DLD1 (cell line): Measurements from ENCODE around the gene NR5A2.

Experiments
- in situ Hi-C: cut with HindIII; loops from 2 replicates; pipeline ENCODE4 v1.10.0; 2017; ENCODE audit warnings: low sequenced_read_pairs

NR5A2 gene

DNA sequence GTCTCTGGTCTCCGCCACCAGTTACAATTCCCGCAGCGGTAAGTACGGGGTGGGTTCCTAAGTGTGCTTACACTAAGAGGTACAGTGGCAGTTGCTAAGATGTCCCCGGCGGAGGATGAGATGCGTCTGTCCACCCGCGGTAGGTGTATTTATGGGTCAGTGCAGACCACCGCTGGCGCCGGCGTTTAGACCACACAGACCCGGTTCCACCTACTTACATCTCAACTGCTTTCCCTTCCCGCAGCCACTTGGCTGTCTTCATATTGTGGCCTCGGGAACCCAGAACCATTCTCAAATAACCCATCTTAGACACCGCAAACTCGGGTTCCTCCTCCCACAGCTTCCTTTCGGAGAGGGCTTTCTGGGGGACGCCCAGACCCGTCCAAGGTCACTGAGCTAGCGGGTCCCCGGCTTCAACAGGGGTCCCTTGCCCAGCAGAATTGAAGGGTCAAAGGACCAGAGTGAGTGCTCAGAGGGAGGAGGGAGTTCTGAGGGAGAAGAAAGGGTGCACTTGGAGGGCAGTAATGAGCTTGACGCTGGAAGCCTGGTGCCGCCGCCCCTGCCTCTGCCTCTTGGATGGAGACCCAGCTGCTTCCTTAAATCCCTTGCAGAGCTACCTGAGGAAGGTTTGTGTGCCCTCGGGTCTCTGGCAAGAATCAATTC is 8.6 kb downstream of the NR5A2 start:
- in situ Hi-C loops = no loop called here

DNA sequence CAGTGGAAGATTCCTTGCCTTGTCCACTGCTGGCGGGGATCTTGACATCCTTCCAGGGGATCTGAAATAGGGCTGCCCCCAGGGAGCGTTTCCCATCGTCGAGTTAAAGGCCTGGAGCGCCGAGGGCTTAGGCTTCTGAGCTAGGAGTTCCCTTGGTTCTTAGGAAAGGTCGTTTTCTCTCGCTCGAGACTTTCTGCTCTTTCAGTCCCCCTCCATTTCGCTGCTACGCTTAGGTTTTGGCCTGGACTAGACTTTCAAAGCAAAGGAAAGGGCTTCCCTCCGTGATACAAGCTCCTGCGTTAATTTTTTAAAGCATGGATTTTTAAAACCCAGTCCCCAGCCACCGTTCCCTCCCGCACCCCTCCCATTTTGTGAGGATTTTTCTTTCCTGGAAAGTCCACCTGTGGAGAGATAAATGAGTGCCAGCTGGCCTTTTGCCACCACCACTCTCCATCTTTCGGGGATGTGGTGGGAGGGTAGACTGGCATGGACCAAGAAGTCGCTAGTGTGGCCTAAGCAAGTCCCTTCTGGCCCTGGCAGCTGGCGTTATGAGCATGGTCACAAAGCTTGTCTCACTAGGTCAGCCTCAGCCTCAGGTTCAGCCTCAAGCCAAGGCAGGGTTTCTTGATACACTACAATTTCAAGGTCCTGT is 9.2 kb downstream of the NR5A2 start:
- in situ Hi-C loops = no loop called here

- in situ Hi-C loops = no loop called here
Measured at GRCh38 chr1:200037501-200037900, 10.0 kb downstream of the NR5A2 start.

- in situ Hi-C loops = no loop called here
Measured at GRCh38 chr1:200037904-200038303, 10.4 kb downstream of the NR5A2 start.

DNA sequence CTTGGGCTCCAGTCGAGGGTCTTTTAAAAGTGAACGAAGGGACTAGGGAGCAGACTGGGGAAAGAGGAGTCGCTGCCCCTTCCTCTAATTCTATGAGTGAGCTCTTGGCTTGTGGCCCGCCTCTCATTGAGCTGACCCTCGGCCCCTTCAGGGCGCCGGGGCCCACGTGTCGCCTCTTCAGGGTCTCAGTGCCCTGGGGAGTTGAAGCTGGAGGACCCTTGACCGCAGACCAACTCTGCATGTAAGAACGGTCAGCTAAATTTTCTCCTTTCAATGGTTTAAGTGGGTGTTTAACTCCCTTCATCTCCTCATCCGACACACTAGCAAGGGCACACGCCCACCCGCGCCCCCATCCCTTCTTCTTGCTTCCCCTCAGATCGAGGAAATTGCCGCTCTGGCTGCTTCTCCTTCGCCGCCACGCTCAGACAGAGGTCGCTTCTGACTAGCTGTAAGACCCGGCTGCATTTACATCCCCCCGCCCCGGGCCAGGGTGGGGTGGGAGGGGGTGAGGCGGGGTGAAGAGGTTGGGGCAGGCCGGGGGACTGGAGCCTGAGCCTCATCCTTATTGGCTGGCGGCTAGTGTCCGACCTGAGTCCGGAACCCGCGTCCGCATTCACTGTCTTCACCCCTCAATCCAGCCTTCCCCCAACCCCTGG is 10.9 kb downstream of the NR5A2 start:
- in situ Hi-C loops = no loop called here

DNA sequence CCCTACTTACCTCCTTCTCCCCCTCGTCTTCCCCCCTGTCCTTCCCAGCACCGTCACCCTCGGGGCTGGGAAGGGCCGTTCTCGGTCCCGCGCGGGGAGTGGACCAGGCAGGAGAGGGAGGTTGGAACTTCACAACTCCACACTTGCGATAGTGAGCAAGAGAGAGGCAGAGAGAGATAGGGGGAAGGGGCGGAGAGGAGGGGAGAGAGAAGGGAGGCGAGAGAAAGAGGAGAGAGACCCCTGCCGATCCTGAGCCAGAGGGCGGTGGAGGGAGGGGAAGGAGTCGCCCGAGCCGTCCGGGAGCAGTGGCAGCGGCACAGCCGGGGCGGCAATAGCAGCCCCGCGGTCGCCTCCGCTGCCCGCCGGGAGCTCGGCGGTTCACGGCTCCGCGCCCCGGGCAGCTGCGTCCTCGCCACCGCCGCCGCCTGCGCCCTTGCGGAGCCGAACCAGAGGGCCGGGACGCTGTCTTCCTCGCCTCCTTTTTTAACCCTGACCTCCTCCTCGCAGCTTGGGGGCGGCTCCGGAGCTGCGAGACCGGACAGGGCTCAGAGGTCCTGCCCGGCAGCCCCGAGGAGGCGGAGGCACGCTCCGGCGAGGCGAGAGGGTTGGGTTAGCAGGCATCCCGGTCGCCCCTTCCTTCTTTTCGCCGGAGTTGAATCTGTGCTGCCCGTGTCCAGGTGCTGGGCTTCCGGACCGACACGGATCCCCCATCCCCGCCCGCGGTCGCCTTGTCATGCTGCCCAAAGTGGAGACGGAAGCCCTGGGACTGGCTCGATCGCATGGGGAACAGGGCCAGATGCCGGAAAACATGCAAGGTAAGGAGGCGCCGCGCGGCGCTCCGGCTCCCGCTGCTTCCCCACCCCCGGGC is 11.7 kb downstream of the NR5A2 start:
- in situ Hi-C loops = no loop called here

DNA sequence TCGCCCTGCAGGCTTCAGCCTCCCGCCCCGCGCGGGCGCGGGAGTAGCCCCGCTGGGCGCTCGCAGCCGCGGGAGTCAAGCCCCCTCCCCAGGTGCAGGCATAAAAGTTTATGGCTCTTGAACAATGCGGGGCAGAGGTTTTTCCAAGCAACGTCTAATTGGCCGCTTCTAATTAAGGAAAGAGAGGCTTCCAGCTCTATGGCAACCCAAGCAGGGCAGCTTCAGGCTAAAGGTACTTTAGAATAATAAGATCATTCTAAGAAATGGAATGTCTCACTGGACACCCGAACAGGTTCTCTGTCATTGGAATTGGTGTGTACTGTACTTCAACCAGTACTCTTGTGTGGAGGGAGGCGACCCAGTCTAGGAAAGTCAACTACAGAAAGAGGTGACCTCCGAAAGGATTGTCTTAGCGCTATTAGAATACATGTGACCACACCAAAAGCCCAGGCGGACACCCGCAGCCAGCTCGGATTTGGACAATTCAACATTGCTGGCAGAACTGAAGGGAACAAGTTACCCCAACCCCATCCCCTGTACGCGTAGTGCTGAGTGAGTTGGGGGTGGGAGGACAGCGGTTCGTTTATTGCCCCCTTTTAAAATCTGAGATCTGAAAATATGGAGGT is 12.5 kb downstream of the NR5A2 start:
- in situ Hi-C loops = no loop called here

GRCh38 chr1:200040481-200041138 is 13.1 kb downstream of the NR5A2 start:
- in situ Hi-C loops = no loop called here

GRCh38 chr1:200041337-200042118 is 14.0 kb downstream of the NR5A2 start:
- in situ Hi-C loops = no loop called here

GRCh38 chr1:200042119-200042551 is 14.6 kb downstream of the NR5A2 start:
- in situ Hi-C loops = no loop called here

- in situ Hi-C loops = no loop called here
Measured at GRCh38 chr1:200042552-200043335, 15.2 kb downstream of the NR5A2 start.

DNA sequence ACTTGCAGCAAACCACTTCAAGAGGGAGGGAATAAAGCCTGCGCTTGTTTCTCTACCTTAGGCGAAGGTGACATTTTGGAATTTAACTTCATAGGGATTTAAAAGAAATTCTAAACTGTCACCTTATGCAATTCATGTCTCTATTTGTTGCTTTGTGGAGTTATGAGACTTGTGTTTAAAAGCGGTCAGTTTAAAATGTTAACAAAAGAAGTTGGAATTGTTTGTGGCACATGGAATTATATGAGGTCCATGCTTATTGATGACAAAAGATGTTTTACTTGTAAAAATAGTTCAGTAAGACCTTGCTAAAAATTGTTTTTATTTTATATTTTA is 15.8 kb downstream of the NR5A2 start:
- in situ Hi-C loops = no loop called here

DNA sequence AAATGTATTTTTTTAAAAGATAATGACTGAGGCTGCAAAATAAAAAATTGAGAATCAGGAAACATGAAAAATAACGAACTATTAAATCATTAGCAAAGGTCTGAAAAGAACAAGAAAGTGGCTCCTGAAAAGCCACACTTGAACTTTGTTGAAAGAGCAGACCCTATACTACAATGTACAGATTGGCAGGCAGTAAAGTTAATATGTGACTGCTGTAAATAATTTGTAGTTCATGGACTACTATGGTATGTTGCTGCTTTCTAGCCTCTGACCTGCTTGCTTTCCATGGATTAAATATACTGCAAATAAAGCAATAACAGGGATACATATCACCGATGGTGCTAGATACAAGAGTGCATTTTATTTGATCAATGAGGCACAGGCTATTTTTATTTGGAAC is 18.6 kb downstream of the NR5A2 start:
- in situ Hi-C loops = no loop called here

DNA sequence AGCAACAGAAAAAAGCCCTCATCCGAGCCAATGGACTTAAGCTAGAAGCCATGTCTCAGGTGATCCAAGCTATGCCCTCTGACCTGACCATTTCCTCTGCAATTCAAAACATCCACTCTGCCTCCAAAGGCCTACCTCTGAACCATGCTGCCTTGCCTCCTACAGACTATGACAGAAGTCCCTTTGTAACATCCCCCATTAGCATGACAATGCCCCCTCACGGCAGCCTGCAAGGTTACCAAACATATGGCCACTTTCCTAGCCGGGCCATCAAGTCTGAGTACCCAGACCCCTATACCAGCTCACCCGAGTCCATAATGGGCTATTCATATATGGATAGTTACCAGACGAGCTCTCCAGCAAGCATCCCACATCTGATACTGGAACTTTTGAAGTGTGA is 20.7 kb downstream of the NR5A2 start:
- in situ Hi-C loops = no loop called here

DNA sequence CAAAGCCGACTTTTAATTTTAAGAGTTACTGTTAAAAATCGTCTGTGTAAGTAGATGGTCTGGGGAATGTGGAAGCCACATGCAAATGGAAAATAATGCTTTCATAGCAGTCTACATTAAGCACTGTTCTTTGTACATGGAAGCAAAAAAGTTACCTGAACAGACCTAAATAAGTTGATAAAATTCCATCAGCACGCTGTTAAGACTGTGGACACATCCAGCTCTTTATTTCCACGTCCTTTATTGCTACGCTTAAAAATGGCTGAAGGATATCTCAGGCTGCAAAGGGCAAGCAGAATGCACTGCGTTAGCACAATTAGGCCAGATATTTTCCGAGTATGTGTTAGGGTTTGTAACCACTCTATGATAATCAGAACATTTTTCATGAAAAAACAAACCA is 22.3 kb downstream of the NR5A2 start:
- in situ Hi-C loops = no loop called here

GRCh38 chr1:200051620-200052019 is 24.1 kb downstream of the NR5A2 start:
- in situ Hi-C loops = no loop called here

GRCh38 chr1:200053091-200053490 is 25.6 kb downstream of the NR5A2 start:
- in situ Hi-C loops = no loop called here

GRCh38 chr1:200053646-200054045 is 26.1 kb downstream of the NR5A2 start:
- in situ Hi-C loops = no loop called here

DNA sequence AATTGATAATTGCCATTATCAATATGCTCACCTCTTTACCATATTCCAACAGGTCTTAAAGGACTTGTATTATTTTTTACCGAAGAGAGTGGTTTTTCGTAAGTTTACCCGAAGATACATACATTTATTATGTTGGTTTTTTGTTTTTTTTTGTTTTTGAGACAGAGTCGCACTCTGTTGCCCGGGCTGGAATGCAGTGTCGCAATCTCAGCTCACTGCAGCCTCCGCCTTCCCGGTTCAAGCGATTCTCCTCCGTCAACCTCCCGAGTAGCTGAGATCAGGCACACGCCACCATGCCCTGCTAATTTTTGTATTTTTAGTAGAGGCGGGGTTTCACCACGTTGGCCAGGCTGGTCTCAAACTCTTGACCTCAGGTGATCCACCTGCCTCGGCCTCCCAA is 30.8 kb downstream of the NR5A2 start:
- in situ Hi-C loops = no loop called here
